Stomach (tissue), 9 donors: ENCODE data around the gene OR52K2. TPM values are rescaled to one million over a fixed set of nuclear protein-coding genes. Genes with fewer than 3 reads are reported as not detected.
"Not testable (repeated sequence)": the region's sequence is repeated elsewhere in the genome, so short reads cannot be mapped to it uniquely, and the experiment has no call there.

ENCODE experiments used
- DNase-seq, 2 donors: peaks; one replicate each; pipeline versions ENCODE4 v3.0.0 to v3.0.0-alpha.2; 2013 to 2019
- H3K27ac ChIP-seq, 5 donors: fragments of 200-600 bp in 4 of 5; sonication (generic) in 4 of 5; one replicate each; pipeline ENCODE4 v1.5.1; 2013 to 2019; ENCODE audit warnings: mild to moderate bottlenecking in 1 of 5, moderate library complexity in 1 of 5
- H3K27me3 ChIP-seq, 3 donors: fragments of 200-600 bp; sonication (generic); one replicate each; pipeline ENCODE4 v1.5.1; 2017 to 2019; ENCODE audit warnings: mixed run types in 1 of 3
- H3K36me3 ChIP-seq, 4 donors: fragments of 200-600 bp; sonication (generic); 1 replicate in 3 of 4; 2 replicates in 1 of 4; pipeline ENCODE4 v1.5.1; 2016 to 2019
- H3K4me1 ChIP-seq, 4 donors: fragments of 200-600 bp; sonication (generic); one replicate each; pipeline ENCODE4 v1.5.1; 2016 to 2019
- H3K4me3 ChIP-seq, 4 donors: fragments of 200-600 bp; sonication (generic) in 3 of 4; one replicate each; pipeline ENCODE4 v1.5.1; 2016 to 2019; ENCODE audit warnings: mild to moderate bottlenecking in 1 of 4
- H3K9me3 ChIP-seq, 4 donors: fragments of 200-600 bp; sonication (generic); one replicate each; pipeline ENCODE4 v1.5.1; 2016 to 2019
- EP300 ChIP-seq: sonication (generic); formaldehyde crosslinking; IDR thresholded peaks from one replicate; pipeline ENCODE4 v1.6.1; 2017; ENCODE audit warnings: antibody characterized with exemption
- POLR2A ChIP-seq, 4 donors: fragments of 450-650 bp; IDR thresholded peaks; one replicate each; pipeline ENCODE4 v1.6.1; 2016; ENCODE audit warnings: antibody characterized with exemption in 4 of 4, control low read depth in 2 of 4, mild to moderate bottlenecking in 1 of 4, moderate library complexity in 1 of 4
- POLR2AphosphoS5 ChIP-seq, 3 donors: sonication (generic); formaldehyde crosslinking; IDR thresholded peaks; one replicate each; pipeline ENCODE4 v1.6.1; 2016; ENCODE audit warnings: antibody characterized with exemption in 3 of 3
- WGBS, 5 donors: extraction: QIAGEN DNeasy Blood & Tissue Kit in 3 of 5; methylation state at CpG; one replicate each; pipeline versions ENCODE4 v1.1.5 to v1.1.7; 2013 to 2018; 5-methylcytosine and 5-hydroxymethylcytosine counted together
- intact Hi-C: fragments of 100-400 bp; cut with DNase I; formaldehyde crosslinking; loops from one replicate; pipeline ENCODE4 v1.15.1; 2023; ENCODE audit warnings: low total_unique reads
- polyA plus RNA-seq, 3 donors: library from polyadenylated mRNA; stranded (reverse); fragments of 200-250 nt; gene quantifications; one replicate each; pipeline ENCODE4 v1.2.3, GENCODE V29; 2013
- total RNA-seq, 5 donors: library from RNA; depleted of rRNA; stranded (reverse); fragments of >200 nt; gene quantifications; one replicate each; pipeline versions ENCODE4 v1.1.0 to v1.2.3, GENCODE V29; 2014 to 2016
- TF ChIP-seq, protein P1 (sequence below), 7 experiments: fragments of 450-650 bp in 4 of 7; fragments of 200-600 bp in 3 of 7; sonication (generic) in 3 of 7; IDR thresholded peaks; one replicate each; pipeline ENCODE4 v1.5.1; 2016 to 2019; ENCODE audit warnings: antibody characterized with exemption in 7 of 7, control low read depth in 2 of 7, mild to moderate bottlenecking in 1 of 7
- donor health status: healthy with polysubstance abuse.
- donor health status: Bipolar disorder and iron deficiency.
- donor health status: healthy.

OR52K2 gene
- total and polyA plus RNA-seq, 8 donors = not detected

DNA sequence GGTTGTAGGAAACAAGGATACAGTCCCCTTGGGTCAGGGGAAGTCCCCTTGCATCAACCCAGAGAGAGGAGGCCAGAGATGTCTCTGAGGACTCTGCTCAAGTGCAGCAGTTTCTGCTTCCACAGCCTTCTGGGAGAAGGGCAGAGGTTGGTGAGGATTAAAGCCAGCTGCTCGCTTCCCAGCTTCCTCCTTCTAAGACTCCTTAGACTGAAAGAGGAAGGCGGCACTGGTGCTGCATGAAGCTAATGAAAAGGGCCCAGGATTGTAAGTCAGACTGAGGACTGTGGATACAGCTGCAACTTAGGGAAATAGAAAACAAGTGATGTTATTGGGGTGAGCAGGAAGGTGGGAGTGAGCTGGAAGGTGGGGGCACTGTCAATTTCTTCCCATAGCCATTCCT lies 33.4 kb downstream of the OR52K2 start, which contains the start of gene OR52K1:
Gene OR52K1 (plus strand): TSS at position 202 of the 400 bp plus-strand sequence. CDS start 6,255 bp downstream, outside the sequence.
- TF ChIP-seq POLR2AphosphoS5 (IDR thresholded peaks at IDR 0.05) (no peak), EP300 (no peak), POLR2A (IDR thresholded peaks at IDR 0.05) (no peak)
- TF ChIP-seq, protein P1, sequence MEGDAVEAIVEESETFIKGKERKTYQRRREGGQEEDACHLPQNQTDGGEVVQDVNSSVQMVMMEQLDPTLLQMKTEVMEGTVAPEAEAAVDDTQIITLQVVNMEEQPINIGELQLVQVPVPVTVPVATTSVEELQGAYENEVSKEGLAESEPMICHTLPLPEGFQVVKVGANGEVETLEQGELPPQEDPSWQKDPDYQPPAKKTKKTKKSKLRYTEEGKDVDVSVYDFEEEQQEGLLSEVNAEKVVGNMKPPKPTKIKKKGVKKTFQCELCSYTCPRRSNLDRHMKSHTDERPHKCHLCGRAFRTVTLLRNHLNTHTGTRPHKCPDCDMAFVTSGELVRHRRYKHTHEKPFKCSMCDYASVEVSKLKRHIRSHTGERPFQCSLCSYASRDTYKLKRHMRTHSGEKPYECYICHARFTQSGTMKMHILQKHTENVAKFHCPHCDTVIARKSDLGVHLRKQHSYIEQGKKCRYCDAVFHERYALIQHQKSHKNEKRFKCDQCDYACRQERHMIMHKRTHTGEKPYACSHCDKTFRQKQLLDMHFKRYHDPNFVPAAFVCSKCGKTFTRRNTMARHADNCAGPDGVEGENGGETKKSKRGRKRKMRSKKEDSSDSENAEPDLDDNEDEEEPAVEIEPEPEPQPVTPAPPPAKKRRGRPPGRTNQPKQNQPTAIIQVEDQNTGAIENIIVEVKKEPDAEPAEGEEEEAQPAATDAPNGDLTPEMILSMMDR (IDR thresholded peaks at IDR 0.05) = no peak
- Histone ChIP-seq H3K36me3 (no peaks in the 10 kb centered on the region), H3K4me1 (no peaks in the 10 kb centered on the region), H3K4me3 (no peak within 1 kb of the TSS), H3K27ac (no peak within 1 kb of the TSS), H3K27me3 (no peaks in the 10 kb centered on the region), H3K9me3 (no peaks in the 10 kb centered on the region)
- intact Hi-C loops = no loop called here
- no peak for DNase-seq
- 51 to 73% (median 60%) methylated on average over 2 of the region's 2 CpGs for WGBS, 5 donors

DNA sequence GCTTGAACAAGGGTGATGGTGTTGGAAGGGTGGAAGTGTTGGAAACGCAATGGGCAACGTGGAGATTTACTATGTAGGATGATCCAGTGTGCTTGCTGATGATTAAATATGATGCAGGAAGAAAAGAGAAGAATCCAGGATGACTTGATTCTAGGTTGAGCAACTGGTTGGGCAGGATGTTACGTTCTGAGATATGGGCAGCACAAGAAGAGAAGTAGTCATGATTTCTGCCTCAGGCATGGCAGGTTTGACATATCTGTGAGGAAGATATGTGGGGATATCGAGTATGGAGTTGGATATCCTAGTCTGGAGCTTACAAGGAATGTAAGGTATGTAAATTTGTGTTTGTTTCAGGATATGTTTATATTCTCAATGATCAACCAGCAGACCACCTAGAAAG lies 35.2 kb downstream of the OR52K2 start:
- DNase-seq = no peak
- intact Hi-C loops = no loop called here
- no peak overlapping the region for H3K27ac ChIP-seq
- no peaks in the 10 kb centered on the region for H3K9me3 ChIP-seq
- whole genome bisulfite sequencing, 5 donors = 62 to 74% (median 66%) methylated on average over 4 of the region's 4 CpGs
- H3K36me3 ChIP-seq = no peaks in the 10 kb centered on the region
- H3K4me1 ChIP-seq = no peaks in the 10 kb centered on the region
- H3K27me3 ChIP-seq = no peaks in the 10 kb centered on the region
- no peak overlapping the region for H3K4me3 ChIP-seq
- no peak for TF ChIP-seq EP300
- no peak for TF ChIP-seq POLR2A (IDR thresholded peaks at IDR 0.05)
- no peak for TF ChIP-seq POLR2AphosphoS5 (IDR thresholded peaks at IDR 0.05)
- TF ChIP-seq, protein P1 (IDR thresholded peaks at IDR 0.05) = no peak

DNA sequence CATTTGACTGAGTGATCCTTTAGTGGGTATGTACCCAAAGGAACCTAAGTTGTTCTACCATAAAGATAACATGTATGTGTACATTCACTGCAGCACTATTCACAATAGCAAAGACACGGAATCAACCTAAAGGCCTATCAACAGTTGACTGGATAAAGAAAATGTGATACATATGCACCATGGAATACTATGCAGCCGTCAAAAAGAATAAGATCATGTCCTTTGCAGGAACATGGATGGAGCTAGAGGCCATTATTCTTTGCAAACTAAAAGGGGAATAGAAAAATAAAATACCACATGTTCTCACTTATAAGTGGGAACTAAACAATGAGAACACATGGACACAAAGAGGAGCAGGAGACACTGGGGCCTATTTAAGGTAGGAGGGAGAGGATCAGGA lies 42.3 kb downstream of the OR52K2 start:
- WGBS, 5 donors = 54 to 83% (median 66%) methylated on average over 2 of the region's 2 CpGs
- intact Hi-C loops = loop anchor here (5.0 kb wide), 1 partner anchor 304 kb away; no protein-coding TSS in a partner anchor
- H3K4me3 ChIP-seq, H3K27me3 ChIP-seq, H3K9me3 ChIP-seq, H3K27ac ChIP-seq, H3K36me3 ChIP-seq, DNase-seq: not testable (repeated sequence)
- H3K4me1 ChIP-seq = peaks cover 0 to 20% (median 9%) of the 10 kb centered on the region in 4 donors

DNA sequence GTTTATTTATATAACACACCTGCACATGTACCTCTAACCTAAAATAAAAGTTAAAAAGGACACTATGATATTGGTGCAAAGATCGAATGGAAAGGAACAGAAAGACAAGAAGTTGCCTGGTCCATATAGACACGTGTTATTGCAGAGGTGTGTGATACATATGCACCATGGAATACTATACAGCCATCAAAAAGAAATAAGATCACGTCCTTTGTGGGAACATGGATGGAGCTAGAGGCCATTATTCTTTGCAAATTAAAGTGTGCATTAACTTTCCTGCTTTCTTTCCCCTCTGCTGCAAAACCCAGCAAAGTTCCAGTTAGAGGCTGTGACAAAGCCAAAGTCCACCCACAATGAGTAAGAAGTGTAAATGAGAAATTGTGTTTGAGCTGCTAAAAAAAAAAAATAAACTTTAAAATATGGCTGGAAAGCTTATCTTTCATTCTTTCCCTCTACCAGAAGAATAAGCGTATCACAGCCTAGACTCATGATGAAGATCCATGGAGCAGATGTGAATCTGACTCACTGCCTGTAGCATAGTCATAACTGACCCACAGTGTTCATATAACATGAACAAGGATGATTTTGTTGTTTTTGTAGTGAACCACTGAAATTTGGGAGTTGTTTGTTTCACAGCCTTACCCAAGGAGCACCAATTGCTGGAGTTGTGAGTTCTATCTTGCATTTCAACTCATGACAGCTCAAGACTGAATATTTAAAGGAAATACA lies 42.9 kb downstream of the OR52K2 start:
- no peaks in the 10 kb centered on the region for H3K27me3 ChIP-seq
- 79 to 89% (median 86%) methylated on average over 4 of the region's 4 CpGs for WGBS, 5 donors
- intact Hi-C loops = loop anchor here (5.0 kb wide), 1 partner anchor 305 kb away; no protein-coding TSS in a partner anchor
- H3K4me1 ChIP-seq = peaks cover 0 to 26% (median 15%) of the 10 kb centered on the region in 4 donors
- H3K4me3 ChIP-seq = no peak overlapping the region
- TF ChIP-seq POLR2AphosphoS5 (IDR thresholded peaks at IDR 0.05) (no peak), EP300 (no peak), POLR2A (IDR thresholded peaks at IDR 0.05) (no peak)
- TF ChIP-seq, protein P1 (IDR thresholded peaks at IDR 0.05) = no peak
- H3K9me3 ChIP-seq = no peaks in the 10 kb centered on the region
- no peak for DNase-seq
- no peak overlapping the region for H3K27ac ChIP-seq
- no peaks in the 10 kb centered on the region for H3K36me3 ChIP-seq

DNA sequence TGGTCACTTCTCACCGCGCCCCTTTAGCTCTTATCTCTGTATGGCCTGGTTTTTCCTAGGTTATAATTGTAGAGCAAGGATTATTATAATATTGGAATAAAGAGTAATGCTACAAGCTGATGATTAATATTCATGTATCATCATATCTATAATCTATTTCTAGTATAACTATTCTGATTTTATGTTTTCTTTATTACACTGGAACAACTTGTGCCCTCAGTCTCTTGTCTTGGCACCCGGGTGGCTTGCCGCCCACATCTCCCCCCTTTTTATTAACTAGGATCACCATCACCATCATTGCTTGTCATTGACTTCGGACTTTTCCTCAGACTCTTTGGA lies 44.4 kb downstream of the OR52K2 start:
- H3K4me3 ChIP-seq = no peak overlapping the region
- intact Hi-C loops = loop anchor here (5.0 kb wide), 1 partner anchor 306 kb away; no protein-coding TSS in a partner anchor
- no peaks in the 10 kb centered on the region for H3K9me3 ChIP-seq
- no peaks in the 10 kb centered on the region for H3K36me3 ChIP-seq
- TF ChIP-seq EP300 (no peak), POLR2AphosphoS5 (IDR thresholded peaks at IDR 0.05) (no peak), POLR2A (IDR thresholded peaks at IDR 0.05) (no peak)
- TF ChIP-seq, protein P1 (IDR thresholded peaks at IDR 0.05) = no peak
- H3K27ac ChIP-seq = no peak overlapping the region
- WGBS, 5 donors = 38 to 51% (median 40%) methylated on average over 5 of the region's 5 CpGs
- no peak for DNase-seq
- peaks cover 0 to 30% (median 19%) of the 10 kb centered on the region in 4 donors for H3K4me1 ChIP-seq
- H3K27me3 ChIP-seq = no peaks in the 10 kb centered on the region
